A549 (cell line): ENCODE results near the gene NAA50.
A peak's percentile ranks its signal among the peaks of the same experiment; 100 is the strongest.

Experiments
- E2F6 ChIP-seq: IDR thresholded peaks from 2 replicates; pipeline ENCODE4 v1.6.1; 2012; ENCODE audit warnings: low read depth, borderline replicate concordance
- EP300 ChIP-seq, 2 experiments: fragments of >200 bp; sonication (Bioruptor Twin); formaldehyde crosslinking; IDR thresholded peaks; 2 replicates in 1 of 2; 3 replicates in 1 of 2; pipeline ENCODE4 v1.6.1; 2016 to 2017
- GATA3 ChIP-seq: IDR thresholded peaks from 2 replicates; pipeline ENCODE4 v1.6.1; 2012; ENCODE audit warnings: borderline replicate concordance
- HOXA7 ChIP-seq: fragments of 250-450 bp; sonication (Bioruptor Pico); IDR thresholded peaks from 2 replicates; pipeline ENCODE4 v1.5.0; 2020; ENCODE audit warnings: mild to moderate bottlenecking, moderate library complexity
- JUN ChIP-seq, 2 experiments: fragments of >200 bp; sonication (Bioruptor Twin); formaldehyde crosslinking; IDR thresholded peaks; 2 replicates in 1 of 2; 3 replicates in 1 of 2; pipeline ENCODE4 v1.6.1; 2016 to 2017
- MAX ChIP-seq: IDR thresholded peaks from 2 replicates; pipeline ENCODE4 v1.6.1; 2012
- MYC ChIP-seq: IDR thresholded peaks from 2 replicates; pipeline ENCODE4 v1.6.1; 2012; ENCODE audit warnings: mild to moderate bottlenecking, inconsistent platforms, low read length, improper control_type of control experiment, borderline replicate concordance
- POLR2A ChIP-seq: IDR thresholded peaks from 2 replicates; pipeline ENCODE4 v1.6.1; 2012; ENCODE audit warnings: mild to moderate bottlenecking, low read length
- RAD21 ChIP-seq, 2 experiments: fragments of >200 bp in 1 of 2; sonication (Bioruptor Twin) in 1 of 2; formaldehyde crosslinking in 1 of 2; IDR thresholded peaks in 1 of 2; conservative IDR thresholded peaks in 1 of 2; 2 replicates in 1 of 2; 3 replicates in 1 of 2; pipeline ENCODE4 v1.6.1; 2012 to 2018; ENCODE audit warnings: inconsistent platforms in 1 of 2
- SMC3 ChIP-seq: fragments of >200 bp; sonication (Bioruptor Twin); formaldehyde crosslinking; IDR thresholded peaks from 3 replicates; pipeline ENCODE4 v1.6.1; 2018; ENCODE audit warnings: inconsistent platforms
- SREBF2 ChIP-seq: fragments of 450-650 bp; IDR thresholded peaks from 2 replicates; pipeline ENCODE4 v1.6.1; 2014; ENCODE audit warnings: mild to moderate bottlenecking, moderate library complexity
- ZNF302 ChIP-seq: fragments of 250-450 bp; sonication (Bioruptor Pico); IDR thresholded peaks from 2 replicates; pipeline ENCODE4 v1.9.0; 2021; ENCODE audit warnings: inconsistent platforms, mild to moderate bottlenecking, moderate library complexity
- TF ChIP-seq, protein P1 (sequence below): fragments of 150-350 bp; IDR thresholded peaks from 2 replicates; pipeline ENCODE4 v1.6.1; 2014; ENCODE audit warnings: low read depth, mild to moderate bottlenecking, low read length
- TF ChIP-seq, protein P2 (sequence below): fragments of >200 bp; sonication (Bioruptor Twin); formaldehyde crosslinking; IDR thresholded peaks from 3 replicates; pipeline ENCODE4 v1.5.1; 2016

- TF ChIP-seq, protein P1, sequence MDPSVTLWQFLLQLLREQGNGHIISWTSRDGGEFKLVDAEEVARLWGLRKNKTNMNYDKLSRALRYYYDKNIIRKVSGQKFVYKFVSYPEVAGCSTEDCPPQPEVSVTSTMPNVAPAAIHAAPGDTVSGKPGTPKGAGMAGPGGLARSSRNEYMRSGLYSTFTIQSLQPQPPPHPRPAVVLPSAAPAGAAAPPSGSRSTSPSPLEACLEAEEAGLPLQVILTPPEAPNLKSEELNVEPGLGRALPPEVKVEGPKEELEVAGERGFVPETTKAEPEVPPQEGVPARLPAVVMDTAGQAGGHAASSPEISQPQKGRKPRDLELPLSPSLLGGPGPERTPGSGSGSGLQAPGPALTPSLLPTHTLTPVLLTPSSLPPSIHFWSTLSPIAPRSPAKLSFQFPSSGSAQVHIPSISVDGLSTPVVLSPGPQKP: no peak
- TF ChIP-seq SMC3 (peak; percentile 57), MAX (no peak), SREBF2 (no peak), EP300 (IDR thresholded peaks at IDR 0.05) (no peak), ZNF302 (CRISPR knock-in tag) (no peak), JUN (IDR thresholded peaks at IDR 0.05) (no peak), POLR2A (no peak), GATA3 (no peak), E2F6 (no peak), HOXA7 (CRISPR knock-in tag) (no peak), MYC (no peak), RAD21 (conservative IDR thresholded peaks at IDR 0.05 in 1 of 2, IDR thresholded peaks at IDR 0.05 in 1 of 2) (peak; percentile 76 to 77)
- TF ChIP-seq, protein P2, sequence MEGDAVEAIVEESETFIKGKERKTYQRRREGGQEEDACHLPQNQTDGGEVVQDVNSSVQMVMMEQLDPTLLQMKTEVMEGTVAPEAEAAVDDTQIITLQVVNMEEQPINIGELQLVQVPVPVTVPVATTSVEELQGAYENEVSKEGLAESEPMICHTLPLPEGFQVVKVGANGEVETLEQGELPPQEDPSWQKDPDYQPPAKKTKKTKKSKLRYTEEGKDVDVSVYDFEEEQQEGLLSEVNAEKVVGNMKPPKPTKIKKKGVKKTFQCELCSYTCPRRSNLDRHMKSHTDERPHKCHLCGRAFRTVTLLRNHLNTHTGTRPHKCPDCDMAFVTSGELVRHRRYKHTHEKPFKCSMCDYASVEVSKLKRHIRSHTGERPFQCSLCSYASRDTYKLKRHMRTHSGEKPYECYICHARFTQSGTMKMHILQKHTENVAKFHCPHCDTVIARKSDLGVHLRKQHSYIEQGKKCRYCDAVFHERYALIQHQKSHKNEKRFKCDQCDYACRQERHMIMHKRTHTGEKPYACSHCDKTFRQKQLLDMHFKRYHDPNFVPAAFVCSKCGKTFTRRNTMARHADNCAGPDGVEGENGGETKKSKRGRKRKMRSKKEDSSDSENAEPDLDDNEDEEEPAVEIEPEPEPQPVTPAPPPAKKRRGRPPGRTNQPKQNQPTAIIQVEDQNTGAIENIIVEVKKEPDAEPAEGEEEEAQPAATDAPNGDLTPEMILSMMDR: peak; percentile 79
These were observed 9.4 kb downstream of the NAA50 start for GRCh38 chr3:113736548-113737089.
